HG03521 (cell line): ENCODE results near the gene RNU6-1.

ENCODE experiments used
- ATAC-seq: cut with Tn5 transposase; IDR thresholded peaks from one replicate; pipeline ENCODE4 v1.9.1; 2021; ENCODE audit warnings: mild to moderate bottlenecking, moderate library complexity; ENCODE audit not compliant: unreplicated experiment

The RNU6-1 gene

DNA sequence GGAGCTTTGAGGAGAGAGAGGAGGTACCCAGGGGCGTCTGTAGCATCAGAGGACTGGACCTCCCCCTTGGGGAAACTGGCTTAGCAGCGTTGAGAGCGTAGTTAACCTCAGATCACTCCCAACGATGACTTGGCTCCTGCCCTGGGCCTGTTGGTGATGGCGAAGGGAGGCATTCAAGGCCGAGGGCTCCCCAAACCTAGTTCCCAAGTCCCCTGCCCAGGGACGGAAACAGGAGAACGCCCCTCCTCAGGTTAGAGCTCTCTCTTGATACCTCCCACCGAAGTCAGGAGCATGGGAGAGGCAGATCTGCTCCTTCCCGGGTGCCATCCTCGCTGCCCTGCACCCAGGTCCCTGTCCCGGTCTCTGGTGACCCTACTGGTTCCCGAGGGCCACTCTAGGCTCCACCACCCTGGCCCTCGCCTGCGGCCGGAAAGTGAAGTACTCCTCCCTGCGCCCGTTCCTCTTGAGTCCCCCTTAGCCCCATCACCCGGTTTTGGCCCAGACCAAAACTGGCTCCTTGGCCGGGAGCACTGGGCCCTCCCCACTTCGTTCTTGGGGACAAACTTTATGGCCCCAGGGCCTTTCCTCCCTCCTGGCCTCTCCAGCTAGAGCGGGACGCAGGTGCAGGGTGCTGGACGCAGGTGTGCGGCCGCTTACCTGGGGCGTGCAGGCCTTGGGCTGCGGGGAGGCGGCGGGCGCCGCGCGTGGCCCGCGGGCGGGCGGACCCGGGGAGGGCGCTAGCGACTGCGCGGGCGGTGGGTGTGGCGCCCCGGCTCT, 17.1 kb downstream of the RNU6-1 start:
- no peak for ATAC-seq

DNA sequence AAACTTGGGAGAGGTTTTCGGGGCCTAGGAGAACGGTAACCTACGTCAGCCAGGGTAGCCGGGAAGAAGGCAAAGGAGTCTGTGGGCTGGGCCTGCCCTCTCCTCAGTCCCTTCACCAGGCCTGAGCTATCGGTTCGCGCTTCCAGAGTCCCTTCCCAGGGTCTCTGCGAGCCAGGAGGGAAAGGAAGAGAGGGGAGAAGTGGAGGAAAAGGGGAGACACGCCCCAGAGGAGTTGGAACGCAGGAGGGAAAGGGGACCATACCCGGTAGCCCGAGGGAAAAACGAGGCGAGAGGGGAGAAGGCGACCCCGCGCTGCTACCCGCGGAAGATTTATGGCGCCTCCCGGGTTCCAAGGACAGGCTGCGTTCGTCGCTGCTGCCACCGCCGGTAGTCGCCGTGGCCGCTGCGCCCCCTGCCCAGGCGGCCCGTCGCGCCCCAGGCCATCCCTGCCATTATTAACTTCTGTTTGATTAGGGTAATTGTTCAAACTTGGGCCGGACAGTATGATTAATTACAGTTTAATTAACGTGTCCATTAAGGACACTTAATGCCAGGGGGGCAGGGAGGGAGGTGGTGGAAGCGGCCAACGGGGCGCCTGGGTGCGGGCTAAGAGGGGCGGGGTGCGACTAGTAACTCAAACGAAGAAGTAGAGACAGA, 17.9 kb downstream of the RNU6-1 start:
- no peak for ATAC-seq

DNA sequence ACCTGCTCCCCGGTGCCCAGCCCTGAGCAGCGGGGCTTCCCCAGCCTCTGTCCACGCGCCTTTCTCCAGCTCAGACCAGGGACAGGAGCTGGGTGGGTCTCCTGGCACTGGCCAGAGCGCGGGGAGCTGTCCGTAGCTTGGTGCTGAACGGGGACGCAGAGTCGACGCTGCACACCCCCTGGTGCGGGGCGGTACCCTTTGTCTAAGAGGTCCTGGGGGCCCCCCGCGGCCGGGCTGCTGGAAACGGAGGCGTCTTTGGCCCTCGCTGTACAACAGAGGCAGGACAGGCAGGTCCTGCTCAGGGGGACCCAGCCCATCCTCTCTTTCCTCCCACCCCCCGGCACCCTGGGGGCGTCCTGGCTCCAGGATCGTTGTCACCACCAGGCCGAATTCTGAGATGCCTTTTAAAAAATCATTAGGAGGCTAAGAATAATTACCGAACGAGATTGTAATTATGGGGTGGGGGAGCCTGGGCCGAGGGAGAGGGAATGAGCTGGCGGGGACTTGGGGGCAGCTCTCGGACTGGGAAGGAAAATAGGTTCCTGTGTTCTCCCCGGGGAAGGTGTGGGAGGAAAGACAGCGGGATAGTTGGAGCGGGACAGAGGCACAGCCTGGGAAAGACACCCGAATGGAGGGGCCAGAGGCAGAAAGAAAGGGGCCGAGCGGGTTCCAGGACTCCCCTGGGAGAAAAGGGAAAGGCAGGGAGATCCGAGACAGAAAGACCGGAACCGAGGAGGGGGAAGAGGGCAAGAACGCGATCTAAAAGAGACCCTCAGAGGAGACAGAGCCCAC, 18.7 kb downstream of the RNU6-1 start:
- ATAC-seq: no peak

DNA sequence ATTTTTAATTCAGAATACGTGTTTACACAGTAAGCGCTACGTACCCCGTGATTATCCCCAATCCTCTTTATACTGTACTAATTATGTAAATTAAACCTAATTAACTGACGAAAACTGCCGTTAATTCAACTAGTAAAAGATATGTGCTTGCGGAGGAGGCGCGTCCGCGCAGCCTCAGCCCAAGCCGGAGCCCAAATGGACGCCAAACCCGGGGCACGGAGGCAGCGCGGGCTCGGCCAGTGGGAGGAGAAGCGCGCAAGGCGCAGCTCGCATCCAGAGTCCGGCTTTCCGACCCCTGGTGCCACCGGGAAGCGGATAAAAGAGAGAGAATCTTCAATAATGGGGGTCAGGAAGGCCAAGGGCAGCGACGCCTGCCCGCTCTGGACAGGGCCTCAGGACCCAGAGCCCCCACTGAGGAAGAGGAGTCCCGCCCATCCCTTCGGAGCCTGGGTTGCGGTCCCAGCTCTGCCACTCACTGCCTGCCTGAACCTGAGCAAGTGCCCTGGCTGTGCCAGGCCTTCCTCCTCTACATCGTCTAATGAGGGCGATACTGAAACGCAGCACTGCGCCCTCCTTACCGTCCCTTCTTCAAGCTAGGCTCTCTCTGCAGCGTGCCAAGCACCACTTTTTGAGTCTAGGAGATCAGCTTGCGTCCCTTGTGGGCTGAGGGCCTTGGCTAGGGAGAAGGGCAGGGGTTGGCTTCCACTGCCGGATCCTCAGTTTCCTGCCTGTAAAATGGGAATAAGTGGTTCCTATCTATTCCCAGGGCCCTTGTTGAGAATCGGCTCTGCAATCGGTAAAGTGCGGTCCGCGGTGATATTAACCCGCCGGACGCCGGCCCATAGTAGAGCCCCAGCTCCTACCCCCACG, 19.5 kb downstream of the RNU6-1 start:
- ATAC-seq: no peak

DNA sequence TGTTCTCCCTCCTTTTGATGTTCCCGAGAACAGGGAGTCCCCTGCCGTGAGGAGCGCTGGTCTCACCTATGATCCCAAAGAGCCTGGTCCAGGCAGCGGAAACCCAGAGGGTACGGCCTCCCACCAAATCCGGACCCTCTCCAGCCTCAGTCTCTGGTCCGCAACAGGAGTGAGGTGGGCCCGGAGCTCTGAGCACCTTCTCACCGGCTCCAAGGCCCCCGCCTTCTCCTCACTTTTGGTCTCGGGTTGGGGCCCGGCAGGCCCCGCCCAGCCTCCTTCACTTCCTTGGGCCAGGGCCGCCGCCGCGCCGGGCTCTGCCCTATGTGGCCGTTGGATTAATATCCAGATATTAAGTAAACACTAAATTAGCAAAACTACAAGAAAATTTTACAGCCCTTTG, 20.2 kb downstream of the RNU6-1 start:
- no peak for ATAC-seq

DNA sequence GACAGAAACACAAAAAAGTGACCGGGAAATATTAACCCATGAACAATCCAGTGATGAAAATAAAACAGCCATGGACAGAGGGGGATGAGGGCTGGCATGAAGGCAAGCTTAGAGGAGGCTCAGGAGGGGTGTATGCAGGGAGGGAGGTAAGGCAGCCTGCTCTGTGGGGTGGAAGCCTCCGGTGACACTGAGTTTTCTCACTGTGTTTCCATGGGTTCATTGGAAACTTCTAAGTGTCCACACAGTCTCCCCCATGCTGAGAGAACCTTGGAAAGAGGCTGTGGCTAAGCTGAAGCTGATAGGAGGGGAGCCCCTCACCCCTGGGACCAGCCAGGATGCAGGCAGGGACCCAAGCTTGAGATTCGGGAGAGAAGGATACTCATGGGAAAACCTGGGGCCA, 21.4 kb downstream of the RNU6-1 start:
- no peak for ATAC-seq

DNA sequence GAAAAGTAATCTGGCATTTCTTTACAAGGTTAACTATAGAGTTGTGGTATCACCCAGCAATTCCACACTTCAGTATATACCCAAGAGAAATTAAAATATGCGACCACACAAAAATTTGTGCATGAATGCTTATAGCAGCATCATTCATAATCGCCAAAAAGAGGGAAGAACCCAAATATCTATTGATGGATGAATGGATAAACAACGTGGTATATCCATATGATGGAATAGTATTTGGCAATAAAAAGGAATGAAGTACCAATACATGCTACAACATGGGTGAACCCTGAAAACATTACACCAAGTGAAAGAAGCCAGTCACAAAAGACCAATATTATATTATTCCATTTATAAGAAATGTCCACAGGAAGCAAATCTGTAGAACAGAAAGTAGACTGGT, 23.2 kb downstream of the RNU6-1 start:
- ATAC-seq: no peak

DNA sequence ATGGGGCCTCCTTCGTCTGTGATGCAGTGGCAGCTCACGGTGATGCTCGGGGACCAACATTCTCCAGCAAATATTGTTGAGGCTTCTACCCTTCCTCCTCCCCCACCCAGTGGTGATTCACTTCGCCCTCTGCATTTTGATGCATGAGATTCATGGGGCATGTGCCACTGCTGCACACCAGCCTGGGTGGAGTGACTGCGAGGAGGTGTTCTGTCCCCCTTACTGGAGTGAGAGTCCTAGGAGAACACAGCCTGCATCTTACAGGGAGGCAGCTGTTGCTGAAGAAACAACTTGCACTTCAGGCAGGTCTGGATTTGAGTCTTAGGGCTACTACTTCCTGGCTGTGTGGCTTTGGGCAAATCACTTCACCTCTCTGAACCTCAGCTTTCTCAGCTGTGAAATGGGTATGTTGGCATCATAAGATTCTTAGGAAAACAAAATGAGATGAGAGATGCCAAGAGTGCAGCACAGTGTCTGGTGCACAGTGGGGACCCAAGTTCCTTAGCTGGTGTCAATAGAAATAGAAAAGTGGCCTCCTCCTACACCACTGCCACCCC, 24.7 kb downstream of the RNU6-1 start:
- no peak for ATAC-seq

DNA sequence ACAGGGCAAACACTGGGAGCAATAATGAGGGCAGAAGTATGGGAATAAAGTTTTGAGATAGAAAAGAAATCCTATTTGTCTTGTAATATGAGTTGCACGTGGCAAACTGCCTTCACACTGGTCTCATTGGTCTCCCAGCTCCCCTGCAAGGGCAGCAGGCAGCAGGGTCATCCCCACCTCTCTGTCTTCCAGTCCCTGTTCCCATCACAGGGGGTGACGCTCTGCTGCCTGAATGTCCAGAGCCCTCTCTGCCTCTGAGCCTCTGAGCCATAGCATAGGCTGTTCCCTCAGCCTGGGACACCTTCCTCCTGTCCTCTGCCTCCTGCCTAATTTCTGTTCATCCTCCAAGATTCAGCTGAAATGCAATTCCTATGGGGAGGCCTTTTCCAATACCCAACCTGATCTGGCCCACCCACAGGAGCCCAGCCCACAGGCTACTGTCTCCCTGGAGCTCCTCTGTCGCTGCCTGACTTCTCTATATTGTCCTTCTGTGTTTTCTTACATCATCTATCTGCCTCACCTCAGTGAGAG, 26.7 kb downstream of the RNU6-1 start:
- no peak for ATAC-seq

DNA sequence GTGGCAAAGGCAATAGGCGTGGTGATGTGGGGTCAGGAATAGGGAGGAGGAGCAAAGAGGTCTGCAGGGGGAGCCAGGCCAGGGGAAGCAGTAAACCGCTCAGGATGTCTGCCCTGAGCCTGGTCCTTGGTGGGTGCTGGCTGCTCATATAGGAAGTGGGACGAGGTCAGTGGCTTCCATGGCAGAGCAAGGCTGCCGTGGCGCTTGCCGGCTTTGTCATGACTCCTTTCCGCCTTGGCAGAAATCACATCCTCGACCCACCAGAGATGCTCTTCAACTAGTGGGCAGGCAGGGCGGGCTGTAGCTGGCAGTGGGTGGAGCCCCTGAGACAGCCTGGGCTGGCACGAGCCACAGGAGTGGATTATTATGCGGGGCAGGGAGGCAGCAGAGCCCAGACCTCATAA, 27.6 kb downstream of the RNU6-1 start:
- ATAC-seq: no peak

DNA sequence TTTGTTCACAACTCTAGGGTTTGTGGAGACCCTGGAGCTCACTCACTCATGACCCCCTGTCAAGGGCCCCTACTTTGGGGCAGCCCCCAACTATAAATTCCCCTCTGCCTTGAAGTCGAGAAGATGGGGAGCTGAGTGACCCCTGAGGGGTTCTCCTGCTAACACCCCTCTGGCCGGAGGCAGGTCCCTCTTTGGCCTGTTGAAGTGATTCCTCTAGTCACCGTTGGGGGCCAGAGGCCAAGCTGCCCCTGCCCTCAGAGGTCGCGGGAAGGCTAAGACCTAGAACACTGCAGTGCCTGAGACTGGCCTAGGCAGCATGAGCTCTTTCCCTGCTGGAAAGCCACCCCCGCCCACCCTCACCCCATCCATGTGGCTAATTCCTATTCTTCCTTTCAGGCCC, 30.0 kb downstream of the RNU6-1 start:
- ATAC-seq: no peak

DNA sequence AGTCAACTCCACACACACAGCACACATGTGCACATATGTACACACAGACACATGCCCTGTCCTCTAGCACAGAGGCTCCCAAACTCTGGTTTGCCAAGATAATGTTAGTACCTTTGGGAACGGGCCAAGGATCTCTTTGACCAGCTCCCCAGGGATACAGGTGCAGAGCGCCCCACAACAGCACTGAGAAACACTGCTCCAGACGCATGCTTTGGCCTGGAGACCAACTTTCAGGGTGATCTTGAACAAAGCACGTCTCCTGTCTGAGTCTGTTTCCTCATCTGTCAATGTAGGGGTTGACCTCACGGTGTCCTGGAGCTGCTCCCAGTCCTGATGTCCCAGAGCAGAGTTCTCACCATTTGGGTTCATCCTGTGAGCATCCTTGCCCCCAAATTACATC, 30.4 kb downstream of the RNU6-1 start:
- no peak for ATAC-seq

DNA sequence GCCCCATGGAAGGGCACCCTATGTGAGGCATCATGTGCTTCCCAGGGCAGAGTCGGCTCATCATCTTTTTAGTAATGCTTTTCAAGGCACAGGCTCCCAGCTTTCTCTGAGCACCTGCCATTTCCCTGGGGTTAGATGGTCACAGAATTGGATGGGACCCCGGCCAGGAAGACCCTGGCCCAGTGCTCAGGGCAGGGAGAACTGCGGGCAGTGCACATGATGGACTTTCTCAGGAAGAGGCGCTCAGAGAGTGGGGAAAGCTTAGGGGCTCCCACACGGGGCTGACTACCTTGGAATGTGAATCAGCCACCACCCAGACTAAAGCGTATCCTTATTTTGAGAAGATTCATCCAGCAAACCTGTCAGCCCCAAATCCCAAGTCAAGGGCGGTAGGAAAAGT, 31.0 kb downstream of the RNU6-1 start:
- no peak for ATAC-seq

DNA sequence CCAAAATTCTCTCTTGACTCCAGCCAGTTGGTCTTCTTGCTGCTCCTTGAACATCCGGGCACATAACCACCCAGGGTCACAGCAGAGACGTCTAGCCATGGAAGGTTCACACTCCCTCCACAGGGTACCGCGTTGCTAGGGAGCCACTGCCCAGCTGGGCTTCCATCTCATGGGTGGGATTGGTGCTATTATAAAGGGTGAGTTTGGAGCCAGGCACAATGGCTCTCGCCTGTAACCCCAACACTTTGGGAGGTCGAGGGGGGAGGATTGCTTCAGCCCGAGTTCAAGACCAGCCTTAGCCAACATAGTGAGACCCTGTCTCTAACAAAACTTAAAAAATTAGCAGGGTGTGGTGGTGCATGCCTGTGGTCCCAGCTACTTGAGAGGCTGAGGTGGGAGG, 32.0 kb downstream of the RNU6-1 start:
- no peak for ATAC-seq

DNA sequence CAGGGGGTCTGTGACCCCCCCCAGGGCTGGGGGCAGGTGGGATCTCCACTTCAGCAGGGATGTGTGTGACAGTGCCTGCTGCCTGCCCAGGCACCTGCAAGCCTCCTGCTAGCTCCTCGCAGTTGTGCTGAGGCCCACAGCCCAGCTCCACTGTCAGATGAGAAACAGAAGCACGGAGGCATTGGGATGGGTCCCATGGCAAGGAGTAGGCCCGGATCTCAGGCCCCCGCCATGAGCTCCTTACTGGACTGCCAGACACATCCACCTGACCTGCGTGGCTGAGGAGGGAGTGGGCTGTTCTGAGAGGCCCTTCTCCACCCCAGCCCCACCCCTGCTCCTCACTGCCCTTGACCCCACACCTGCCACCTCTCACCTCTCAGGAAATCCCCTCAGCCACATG, 32.7 kb downstream of the RNU6-1 start:
- no peak for ATAC-seq

DNA sequence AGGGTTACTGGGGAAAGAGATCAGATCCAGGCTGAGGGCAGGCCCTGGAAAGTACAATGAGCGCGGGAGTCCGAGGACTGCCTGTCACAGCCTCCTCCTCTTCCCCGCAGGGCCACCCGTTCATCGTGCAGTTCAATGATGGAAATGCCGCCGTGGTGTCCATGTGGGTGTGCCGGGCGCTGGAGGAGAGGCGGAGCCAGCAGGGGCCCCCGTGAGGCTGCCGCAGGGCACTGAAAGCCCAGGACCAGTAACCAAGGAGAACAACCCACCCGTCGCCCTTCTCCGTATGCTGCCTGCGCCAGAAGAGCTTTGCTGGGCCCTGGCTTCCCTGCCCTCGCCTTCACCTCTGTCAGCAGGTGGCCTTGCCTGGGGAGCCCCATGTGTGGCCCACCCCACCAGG, 33.3 kb downstream of the RNU6-1 start:
- ATAC-seq: no peak

DNA sequence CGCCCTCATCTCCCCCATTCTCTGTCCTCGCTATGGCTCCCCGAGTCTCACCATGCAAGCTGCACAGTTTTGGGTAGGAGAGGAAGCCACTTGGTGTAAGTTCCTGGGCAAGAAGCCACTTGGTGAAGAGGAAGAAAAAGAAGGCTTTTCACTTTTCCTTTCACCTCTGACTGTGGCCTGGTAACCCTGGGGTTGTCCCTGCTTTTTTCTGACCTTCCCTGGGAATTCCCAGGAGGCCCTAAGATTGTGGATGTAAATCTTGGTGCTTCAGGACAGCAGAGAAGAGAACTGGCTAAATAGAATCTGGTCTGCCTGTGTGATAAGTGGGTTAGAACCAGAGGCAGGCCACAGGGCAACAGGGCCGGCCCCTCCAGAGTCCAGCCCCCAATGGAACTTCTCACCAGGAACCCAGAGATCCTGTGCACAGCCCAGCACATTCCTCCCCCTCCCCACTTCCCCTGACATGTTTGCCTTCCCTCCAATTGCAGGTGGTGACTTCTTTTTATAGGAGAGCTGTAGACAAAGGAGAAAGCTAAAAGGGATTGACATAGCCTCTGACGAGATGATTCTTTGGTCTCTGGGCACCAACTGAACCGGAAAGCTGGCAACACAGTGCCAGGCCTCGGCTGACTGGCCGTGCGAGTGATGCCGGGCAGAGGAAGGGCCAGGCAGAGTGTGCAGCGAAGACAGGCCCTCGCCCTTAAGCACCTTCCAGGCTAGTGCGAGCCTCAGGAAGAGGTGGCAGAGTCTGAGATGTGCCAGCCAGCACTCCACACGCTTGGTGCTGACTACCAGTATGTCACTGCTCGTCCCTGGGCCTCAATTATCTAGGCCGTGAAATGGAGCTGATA, 34.0 kb downstream of the RNU6-1 start:
- no peak for ATAC-seq

DNA sequence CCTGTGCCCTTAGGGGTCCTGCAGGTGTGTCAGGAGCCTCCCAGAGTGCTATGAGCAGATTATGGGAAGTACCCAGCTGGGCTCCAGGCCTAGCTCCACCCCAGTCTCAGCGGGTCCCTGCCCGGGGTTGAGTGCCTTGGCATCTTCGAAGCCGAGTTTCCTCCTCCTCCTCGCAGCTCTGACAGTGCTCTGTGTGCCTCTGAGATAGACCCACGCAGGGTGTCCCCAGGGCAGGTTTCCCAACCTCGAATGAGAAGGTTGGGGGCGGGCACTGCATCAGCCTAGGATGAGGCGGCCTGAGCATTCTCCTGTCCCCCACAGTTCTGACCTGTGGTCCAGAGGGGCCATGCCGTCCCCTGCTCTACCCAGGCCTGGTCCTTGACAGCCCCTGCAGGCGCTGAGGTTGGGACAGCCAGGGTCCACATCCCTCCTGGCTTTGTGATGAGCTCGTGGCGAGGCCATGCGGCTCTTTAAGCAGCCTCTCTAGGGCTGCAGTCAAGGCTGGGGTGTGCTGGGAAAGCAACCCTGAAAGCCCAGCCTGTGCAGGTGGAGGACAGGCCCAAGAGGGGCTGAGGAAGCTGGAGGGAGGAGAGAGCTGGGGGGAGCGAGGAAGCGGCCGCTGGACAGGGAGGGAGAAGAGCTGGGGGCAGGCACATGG, 34.7 kb downstream of the RNU6-1 start:
- no peak for ATAC-seq
